IPS-15b (cell line): ENCODE measurements around the gene SPOCK1.

Experiments used
- H3K27me3 ChIP-seq: one replicate; pipeline ENCODE4 v1.6.1; 2013; ENCODE audit warnings: low read length; ENCODE audit not compliant: control insufficient read depth, insufficient read depth
- H3K36me3 ChIP-seq: one replicate; pipeline ENCODE4 v1.6.1; 2013; ENCODE audit warnings: low read length; ENCODE audit not compliant: control insufficient read depth, insufficient read depth
- H3K4me1 ChIP-seq: one replicate; pipeline ENCODE4 v1.6.1; 2013; ENCODE audit warnings: mild to moderate bottlenecking, low read length; ENCODE audit not compliant: control insufficient read depth, insufficient read depth
- H3K4me3 ChIP-seq: one replicate; pipeline ENCODE4 v1.5.1; 2013; ENCODE audit warnings: low read depth, low read length
- H3K9ac ChIP-seq: one replicate; pipeline ENCODE4 v1.6.1; 2013; ENCODE audit warnings: low read depth, mild to moderate bottlenecking, low read length
- H3K9me3 ChIP-seq: one replicate; pipeline ENCODE4 v1.6.1; 2013; ENCODE audit warnings: mild to moderate bottlenecking, low read length; ENCODE audit not compliant: control insufficient read depth, insufficient read depth

The SPOCK1 gene

GRCh38 chr5:137280656-137281055 is 218.5 kb downstream of the SPOCK1 start:
- no peak overlapping the region for H3K4me3 ChIP-seq
- H3K27me3 ChIP-seq: no peaks in the 10 kb centered on the region
- H3K9me3 ChIP-seq: no peaks in the 10 kb centered on the region
- no peaks in the 10 kb centered on the region for H3K4me1 ChIP-seq
- H3K36me3 ChIP-seq: no peaks in the 10 kb centered on the region
- no peak overlapping the region for H3K9ac ChIP-seq

DNA sequence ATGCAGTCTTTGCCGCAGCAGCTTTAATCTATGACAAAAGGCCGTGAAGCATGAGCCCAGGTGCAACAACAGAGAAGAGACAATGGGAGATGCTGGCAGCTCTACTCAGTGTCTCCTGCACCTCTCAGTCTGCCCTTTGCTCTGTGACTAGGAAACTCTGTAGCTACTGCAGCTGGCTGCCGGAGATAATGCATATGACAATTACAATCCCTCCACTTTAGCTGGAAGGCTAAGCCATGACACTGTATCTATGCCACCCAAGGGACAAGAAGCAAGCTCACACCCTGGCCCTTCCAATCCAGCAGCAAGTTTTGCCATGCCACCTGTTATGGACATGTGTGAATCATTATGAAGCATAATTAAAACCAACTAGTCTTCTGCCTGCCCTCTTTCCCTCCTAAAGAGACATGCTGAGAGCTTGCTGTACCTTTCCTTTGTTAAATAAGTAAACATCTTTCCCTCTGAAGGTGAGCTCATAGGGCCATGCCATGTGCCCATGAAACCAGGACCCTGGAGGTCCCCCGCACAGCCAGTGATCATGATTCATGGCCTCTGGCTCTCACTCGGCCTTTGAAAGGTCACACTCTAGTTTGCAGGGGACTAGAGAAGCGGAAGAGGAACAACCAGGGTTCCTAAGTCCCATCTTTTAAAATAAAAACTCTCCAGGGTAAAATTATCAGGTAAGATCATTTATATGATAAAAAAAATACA is 219.4 kb downstream of the SPOCK1 start:
- H3K9ac ChIP-seq: no peak overlapping the region
- no peaks in the 10 kb centered on the region for H3K9me3 ChIP-seq
- H3K4me3 ChIP-seq: no peak overlapping the region
- no peaks in the 10 kb centered on the region for H3K27me3 ChIP-seq
- no peaks in the 10 kb centered on the region for H3K4me1 ChIP-seq
- no peaks in the 10 kb centered on the region for H3K36me3 ChIP-seq

DNA sequence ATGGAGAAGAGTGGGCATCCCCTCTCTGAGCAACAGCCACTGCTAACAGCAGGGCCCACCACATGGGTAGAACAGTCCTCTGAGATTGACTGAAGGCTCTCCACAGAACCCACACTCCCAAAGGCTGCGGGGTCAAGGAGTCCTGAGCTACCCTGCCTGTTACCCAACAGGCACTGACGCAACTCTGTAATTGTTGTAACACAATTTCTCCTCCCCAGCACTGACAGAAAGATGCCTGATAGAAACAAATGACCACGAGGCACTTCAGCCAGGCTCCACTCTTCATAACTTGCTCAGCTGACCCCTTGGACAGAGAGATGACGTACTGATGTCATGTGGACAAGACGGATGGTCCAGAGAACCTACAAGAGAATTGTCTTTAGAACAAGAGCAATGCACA is 220.7 kb downstream of the SPOCK1 start:
- H3K4me1 ChIP-seq: no peaks in the 10 kb centered on the region

DNA sequence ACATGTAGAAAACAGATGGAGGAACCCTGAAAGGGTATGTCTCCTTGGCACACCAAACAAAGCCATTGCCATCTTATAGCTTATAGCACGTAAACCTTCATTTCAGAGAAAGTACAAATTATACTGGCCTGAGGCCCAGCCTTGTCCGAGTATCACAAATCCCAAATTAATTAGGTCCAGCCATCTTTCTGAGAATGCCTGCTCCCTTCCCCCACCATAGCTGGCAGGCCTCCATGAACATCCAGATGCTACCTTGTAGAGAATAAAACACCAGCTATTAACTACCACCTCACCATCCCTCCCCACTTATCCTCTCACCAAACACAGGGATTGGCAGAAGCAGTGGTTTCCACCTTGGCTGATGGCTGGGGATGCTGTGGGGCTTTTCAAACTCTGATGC is 224.0 kb downstream of the SPOCK1 start:
- no peak overlapping the region for H3K4me3 ChIP-seq
- H3K36me3 ChIP-seq: no peaks in the 10 kb centered on the region
- no peaks in the 10 kb centered on the region for H3K9me3 ChIP-seq
- H3K4me1 ChIP-seq: no peaks in the 10 kb centered on the region
- H3K9ac ChIP-seq: no peak overlapping the region
- no peaks in the 10 kb centered on the region for H3K27me3 ChIP-seq

More for the DNA sequence above, 220.7 kb downstream of the SPOCK1 start:
- H3K9ac ChIP-seq: no peak overlapping the region
- H3K27me3 ChIP-seq: no peaks in the 10 kb centered on the region
- no peaks in the 10 kb centered on the region for H3K9me3 ChIP-seq
- H3K36me3 ChIP-seq: no peaks in the 10 kb centered on the region
- no peak overlapping the region for H3K4me3 ChIP-seq

GRCh38 chr5:137273511-137273910 is 225.6 kb downstream of the SPOCK1 start:
- Histone ChIP-seq H3K9me3 (no peaks in the 10 kb centered on the region), H3K36me3 (no peaks in the 10 kb centered on the region), H3K27me3 (no peaks in the 10 kb centered on the region), H3K4me1 (no peaks in the 10 kb centered on the region), H3K4me3 (no peak overlapping the region), H3K9ac (no peak overlapping the region)

DNA sequence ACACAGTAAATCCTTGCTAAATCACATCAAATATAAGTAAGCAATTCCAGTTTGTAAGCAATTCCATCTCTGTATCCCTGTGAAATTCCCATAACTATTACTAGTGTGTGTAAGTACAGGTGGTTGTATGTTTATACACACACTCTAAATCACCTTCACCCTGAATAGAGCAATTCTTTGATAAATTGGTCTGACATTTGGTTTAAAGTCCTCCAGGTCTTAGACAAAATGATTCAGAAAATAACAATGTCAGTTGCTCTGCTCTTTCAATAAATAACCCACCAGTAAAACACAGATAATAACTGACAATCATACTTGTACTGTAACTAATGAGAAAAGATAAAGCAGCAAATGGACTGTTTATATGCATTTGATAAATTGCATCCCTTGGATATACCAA is 226.3 kb downstream of the SPOCK1 start:
- H3K4me3 ChIP-seq: no peak overlapping the region
- H3K9ac ChIP-seq: no peak overlapping the region
- H3K27me3 ChIP-seq: no peaks in the 10 kb centered on the region
- H3K9me3 ChIP-seq: no peaks in the 10 kb centered on the region
- no peaks in the 10 kb centered on the region for H3K4me1 ChIP-seq
- H3K36me3 ChIP-seq: no peaks in the 10 kb centered on the region

DNA sequence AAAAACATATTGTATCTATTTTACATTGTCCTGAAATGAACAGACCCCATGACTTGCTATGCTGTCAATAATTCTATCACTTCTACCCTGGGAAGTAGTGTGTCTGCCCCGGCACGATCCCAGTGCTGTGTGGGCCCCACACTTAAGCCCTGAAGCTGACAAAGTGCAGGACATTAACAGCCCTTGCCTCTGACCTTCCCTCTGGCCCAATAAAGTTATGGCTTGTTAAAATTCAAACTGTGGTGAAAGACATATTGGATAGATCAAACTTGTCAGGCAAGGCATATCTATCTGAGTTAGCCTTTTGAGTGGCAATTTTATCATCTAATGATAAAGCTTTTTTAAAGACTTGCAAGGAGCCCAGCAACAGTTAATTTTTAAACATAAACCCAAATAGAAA is 229.2 kb downstream of the SPOCK1 start:
- Histone ChIP-seq H3K36me3 (no peaks in the 10 kb centered on the region), H3K4me1 (no peaks in the 10 kb centered on the region), H3K4me3 (no peak overlapping the region), H3K27me3 (no peaks in the 10 kb centered on the region), H3K9ac (no peak overlapping the region), H3K9me3 (no peaks in the 10 kb centered on the region)

DNA sequence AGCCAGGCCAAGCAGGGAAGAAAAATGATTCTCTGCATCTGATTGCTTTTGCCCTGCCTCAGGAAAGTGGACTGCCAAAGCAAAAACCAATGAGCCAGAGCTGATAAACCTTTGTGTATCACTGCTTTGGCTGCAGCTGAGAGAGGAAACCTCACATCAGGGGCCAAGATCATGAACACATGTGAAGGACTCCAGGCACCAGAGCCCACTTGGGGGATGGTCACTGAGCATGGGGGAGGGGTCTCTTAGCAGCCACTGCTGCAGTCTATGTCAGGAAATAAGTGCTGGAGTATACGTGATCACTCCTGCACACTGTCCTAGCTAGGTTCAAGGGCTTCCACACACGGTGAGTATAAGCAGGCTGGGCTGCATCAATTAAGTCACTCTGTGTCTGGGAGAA is 229.9 kb downstream of the SPOCK1 start:
- H3K27me3 ChIP-seq: no peaks in the 10 kb centered on the region
- no peaks in the 10 kb centered on the region for H3K36me3 ChIP-seq
- no peak overlapping the region for H3K4me3 ChIP-seq
- H3K9ac ChIP-seq: no peak overlapping the region
- H3K4me1 ChIP-seq: no peaks in the 10 kb centered on the region
- no peaks in the 10 kb centered on the region for H3K9me3 ChIP-seq

DNA sequence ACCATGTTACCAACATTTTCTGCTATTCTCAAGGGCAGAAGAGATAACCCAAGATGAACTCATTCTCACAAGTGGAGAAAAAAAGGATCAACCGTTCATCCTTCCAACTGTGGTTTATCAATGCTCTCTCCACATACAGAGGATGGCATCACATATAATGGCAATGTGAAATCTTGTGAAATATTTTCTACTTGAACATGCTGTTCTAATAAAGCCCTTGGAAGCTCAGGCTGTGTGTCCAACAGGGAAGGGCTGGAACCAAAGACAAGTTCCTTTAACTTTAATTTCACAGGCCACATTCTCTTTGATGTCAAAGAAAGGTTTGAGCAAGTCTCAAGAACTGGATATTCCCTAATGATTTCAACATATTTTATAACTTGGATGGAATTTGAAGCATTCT is 230.5 kb downstream of the SPOCK1 start:
- Histone ChIP-seq H3K4me3 (no peak overlapping the region), H3K9me3 (no peaks in the 10 kb centered on the region), H3K27me3 (no peaks in the 10 kb centered on the region), H3K4me1 (no peaks in the 10 kb centered on the region), H3K36me3 (no peaks in the 10 kb centered on the region), H3K9ac (no peak overlapping the region)

GRCh38 chr5:137266186-137266585 is 232.9 kb downstream of the SPOCK1 start:
- H3K4me3 ChIP-seq: no peak overlapping the region
- no peaks in the 10 kb centered on the region for H3K27me3 ChIP-seq
- H3K36me3 ChIP-seq: no peaks in the 10 kb centered on the region
- no peaks in the 10 kb centered on the region for H3K9me3 ChIP-seq
- no peaks in the 10 kb centered on the region for H3K4me1 ChIP-seq
- H3K9ac ChIP-seq: no peak overlapping the region

GRCh38 chr5:137265457-137265856 is 233.7 kb downstream of the SPOCK1 start:
- Histone ChIP-seq H3K9ac (no peak overlapping the region), H3K4me3 (no peak overlapping the region), H3K27me3 (no peaks in the 10 kb centered on the region), H3K36me3 (no peaks in the 10 kb centered on the region), H3K9me3 (no peaks in the 10 kb centered on the region), H3K4me1 (no peaks in the 10 kb centered on the region)

- Histone ChIP-seq H3K9me3 (no peaks in the 10 kb centered on the region), H3K4me3 (no peak overlapping the region)
Measured at GRCh38 chr5:137264573-137264972, 234.6 kb downstream of the SPOCK1 start.

More at GRCh38 chr5:137264573-137264972, 234.6 kb downstream of the SPOCK1 start:
- Histone ChIP-seq H3K4me1 (no peaks in the 10 kb centered on the region), H3K36me3 (no peaks in the 10 kb centered on the region), H3K27me3 (no peaks in the 10 kb centered on the region), H3K9ac (no peak overlapping the region)
